Liver (tissue), 3 donors: ENCODE measurements around the gene RSL1D1.

ENCODE experiments used
- RXRA ChIP-seq, 2 donors: IDR thresholded peaks; 2 replicates each; pipeline ENCODE4 v1.6.1; 2017 to 2018; ENCODE audit warnings: antibody characterized with exemption in 2 of 2, mild to moderate bottlenecking in 1 of 2
- TAF1 ChIP-seq: conservative IDR thresholded peaks from 2 replicates; pipeline ENCODE4 v1.6.1; 2016; ENCODE audit warnings: antibody characterized with exemption, mild to moderate bottlenecking
- TF ChIP-seq, protein P1 (sequence below): IDR thresholded peaks from 2 replicates; pipeline ENCODE4 v1.6.1; 2016; ENCODE audit warnings: antibody characterized with exemption
- TF ChIP-seq, protein P2 (sequence below): fragments of 150-350 bp; IDR thresholded peaks from 2 replicates; pipeline ENCODE4 v1.5.1; 2017; ENCODE audit warnings: improper control_type of control experiment, low read depth, low read length; ENCODE audit not compliant: missing input control
- donor health status: healthy.
- donor health status: healthy.

DNA sequence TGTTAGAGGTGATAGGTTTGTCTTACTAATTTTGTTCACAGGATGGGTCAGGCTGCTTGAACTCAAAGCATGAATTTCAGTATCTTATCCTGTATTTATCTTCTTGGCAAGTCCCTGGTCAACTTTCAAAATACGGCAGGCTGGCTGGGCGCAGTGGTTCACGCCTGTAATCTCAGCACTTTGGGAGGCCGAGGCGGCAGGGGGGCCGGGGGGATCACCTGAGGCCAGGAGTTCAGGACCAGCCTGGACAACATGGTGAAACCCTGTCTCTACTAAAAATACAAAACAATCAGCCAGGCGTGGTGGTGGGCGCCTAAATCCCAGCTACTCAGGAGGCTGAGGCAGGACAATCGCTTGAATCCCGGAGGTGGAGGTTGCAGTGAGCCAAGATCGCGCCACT is 25.0 kb upstream of the RSL1D1 start:
- TF ChIP-seq, protein P1, sequence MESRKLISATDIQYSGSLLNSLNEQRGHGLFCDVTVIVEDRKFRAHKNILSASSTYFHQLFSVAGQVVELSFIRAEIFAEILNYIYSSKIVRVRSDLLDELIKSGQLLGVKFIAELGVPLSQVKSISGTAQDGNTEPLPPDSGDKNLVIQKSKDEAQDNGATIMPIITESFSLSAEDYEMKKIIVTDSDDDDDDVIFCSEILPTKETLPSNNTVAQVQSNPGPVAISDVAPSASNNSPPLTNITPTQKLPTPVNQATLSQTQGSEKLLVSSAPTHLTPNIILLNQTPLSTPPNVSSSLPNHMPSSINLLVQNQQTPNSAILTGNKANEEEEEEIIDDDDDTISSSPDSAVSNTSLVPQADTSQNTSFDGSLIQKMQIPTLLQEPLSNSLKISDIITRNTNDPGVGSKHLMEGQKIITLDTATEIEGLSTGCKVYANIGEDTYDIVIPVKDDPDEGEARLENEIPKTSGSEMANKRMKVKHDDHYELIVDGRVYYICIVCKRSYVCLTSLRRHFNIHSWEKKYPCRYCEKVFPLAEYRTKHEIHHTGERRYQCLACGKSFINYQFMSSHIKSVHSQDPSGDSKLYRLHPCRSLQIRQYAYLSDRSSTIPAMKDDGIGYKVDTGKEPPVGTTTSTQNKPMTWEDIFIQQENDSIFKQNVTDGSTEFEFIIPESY = no peak
- TF ChIP-seq, protein P2, sequence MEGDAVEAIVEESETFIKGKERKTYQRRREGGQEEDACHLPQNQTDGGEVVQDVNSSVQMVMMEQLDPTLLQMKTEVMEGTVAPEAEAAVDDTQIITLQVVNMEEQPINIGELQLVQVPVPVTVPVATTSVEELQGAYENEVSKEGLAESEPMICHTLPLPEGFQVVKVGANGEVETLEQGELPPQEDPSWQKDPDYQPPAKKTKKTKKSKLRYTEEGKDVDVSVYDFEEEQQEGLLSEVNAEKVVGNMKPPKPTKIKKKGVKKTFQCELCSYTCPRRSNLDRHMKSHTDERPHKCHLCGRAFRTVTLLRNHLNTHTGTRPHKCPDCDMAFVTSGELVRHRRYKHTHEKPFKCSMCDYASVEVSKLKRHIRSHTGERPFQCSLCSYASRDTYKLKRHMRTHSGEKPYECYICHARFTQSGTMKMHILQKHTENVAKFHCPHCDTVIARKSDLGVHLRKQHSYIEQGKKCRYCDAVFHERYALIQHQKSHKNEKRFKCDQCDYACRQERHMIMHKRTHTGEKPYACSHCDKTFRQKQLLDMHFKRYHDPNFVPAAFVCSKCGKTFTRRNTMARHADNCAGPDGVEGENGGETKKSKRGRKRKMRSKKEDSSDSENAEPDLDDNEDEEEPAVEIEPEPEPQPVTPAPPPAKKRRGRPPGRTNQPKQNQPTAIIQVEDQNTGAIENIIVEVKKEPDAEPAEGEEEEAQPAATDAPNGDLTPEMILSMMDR = no peak
- no peak for TF ChIP-seq RXRA (IDR thresholded peaks at IDR 0.05)
- no peak for TF ChIP-seq TAF1
